Activated CD4-positive, alpha-beta T cell treated with anti-CD3 and anti-CD28 coated beads, Interleukin-2, amount 50 U/mL, for 4 hours (primary cell): Measurements from ENCODE around the gene SEC11A.
A peak's percentile ranks its signal among the peaks of the same experiment; 100 is the strongest.
"Not testable (repeated sequence)": the region's sequence is repeated elsewhere in the genome, so short reads cannot be mapped to it uniquely, and the experiment has no call there.

Experiments
- DNase-seq, 2 experiments: peaks; one replicate each; pipeline ENCODE4 v3.0.0-alpha.2; 2020

The SEC11A gene

DNA sequence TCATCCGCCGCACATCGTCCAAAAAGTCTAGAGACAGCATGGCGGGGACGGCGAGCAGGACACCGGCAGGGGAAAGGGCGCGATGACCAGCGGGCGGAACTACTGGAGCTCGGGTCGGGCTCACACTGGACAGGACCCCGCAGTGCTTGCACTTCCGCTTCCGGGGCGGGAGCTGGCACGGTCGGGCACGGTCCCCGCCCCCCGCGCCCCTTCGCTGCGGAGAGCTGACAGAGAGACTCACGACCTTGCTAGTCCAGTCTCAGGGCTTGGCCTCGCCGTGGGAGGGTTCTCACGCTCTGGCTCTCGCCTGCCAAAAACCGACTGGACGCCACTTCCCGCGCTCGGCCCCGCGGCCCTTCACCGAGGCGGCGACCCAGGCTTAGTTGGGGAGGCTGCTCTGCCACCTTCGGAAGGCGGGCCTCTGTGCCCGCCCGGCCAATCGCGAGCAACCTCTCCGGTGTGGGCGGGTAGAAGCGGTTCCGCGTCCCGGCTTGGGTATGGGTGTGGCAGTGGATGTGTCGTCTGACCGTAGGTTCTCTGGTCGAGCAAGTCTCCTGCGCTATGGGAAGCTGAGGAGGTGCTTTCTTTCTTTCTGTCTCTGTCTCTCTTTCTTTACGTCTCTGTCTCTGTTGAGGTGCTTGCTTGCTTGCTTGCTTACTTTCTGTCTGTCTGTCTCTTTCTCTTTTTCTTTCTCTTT, at the start of gene SEC11A:
Gene SEC11A, minus strand, starts transcription at position 104 of the 697 bp plus-strand sequence. Its CDS starts 64 bp downstream, at position 40.
- DNase-seq: peak; percentile 82 to 84

DNA sequence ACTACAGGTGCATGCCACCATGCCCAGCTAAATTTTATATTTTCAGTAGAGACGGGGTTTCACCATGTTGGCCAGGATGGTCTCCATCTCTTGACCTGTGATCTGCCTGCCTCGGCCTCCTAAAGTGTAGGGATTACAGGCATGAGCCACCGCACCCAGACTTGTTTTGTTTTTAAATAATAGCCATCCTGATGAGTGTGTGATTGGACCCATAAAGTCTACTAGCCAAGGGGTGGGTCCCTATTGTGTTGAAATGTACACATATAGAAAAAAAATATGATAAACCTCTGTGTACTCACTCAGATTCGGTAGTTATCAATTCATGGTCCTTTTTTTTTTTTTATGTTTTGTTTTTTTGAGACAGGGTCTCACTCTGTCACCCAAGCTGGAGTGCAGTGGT, 49.7 kb upstream of the SEC11A start:
- DNase-seq: no peak

DNA sequence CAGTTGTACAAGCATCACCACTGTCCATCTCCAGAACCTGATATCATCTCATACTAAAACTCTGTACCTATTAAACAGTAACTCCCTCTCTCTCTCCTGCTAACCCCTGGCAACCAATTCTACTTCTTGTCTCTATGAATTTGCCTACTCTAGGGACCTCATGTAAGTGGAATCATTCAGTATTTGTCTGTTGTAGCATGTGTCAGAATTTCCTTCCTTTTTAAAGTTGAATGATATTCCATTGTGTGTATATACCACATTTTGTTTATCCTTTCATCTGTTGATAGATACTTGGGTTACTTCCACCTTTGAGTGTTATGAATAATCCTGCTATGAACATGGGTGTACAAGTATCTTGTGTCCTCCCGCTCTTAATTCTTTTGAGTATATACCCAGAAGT, 49.0 kb upstream of the SEC11A start:
- DNase-seq: no peak

DNA sequence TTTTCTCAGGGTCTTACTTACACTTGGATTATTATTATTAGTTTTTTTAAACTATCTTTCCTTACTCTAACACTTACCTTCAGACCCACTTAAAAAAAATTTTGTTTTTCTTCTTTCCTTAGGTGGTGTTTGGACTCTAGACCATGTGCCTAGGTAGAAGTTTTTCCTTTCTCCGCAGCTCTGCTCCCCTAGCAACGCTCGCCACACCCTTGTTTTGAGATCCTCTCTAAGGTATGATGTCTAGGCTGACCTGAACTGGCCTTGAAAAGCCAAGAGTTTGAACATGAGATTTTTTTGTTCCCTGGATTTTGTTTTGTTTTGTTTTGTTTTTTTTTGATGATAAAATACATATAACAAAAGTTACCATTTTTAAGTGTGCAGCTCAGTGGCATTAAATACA, 48.6 kb upstream of the SEC11A start:
- DNase-seq: no peak

DNA sequence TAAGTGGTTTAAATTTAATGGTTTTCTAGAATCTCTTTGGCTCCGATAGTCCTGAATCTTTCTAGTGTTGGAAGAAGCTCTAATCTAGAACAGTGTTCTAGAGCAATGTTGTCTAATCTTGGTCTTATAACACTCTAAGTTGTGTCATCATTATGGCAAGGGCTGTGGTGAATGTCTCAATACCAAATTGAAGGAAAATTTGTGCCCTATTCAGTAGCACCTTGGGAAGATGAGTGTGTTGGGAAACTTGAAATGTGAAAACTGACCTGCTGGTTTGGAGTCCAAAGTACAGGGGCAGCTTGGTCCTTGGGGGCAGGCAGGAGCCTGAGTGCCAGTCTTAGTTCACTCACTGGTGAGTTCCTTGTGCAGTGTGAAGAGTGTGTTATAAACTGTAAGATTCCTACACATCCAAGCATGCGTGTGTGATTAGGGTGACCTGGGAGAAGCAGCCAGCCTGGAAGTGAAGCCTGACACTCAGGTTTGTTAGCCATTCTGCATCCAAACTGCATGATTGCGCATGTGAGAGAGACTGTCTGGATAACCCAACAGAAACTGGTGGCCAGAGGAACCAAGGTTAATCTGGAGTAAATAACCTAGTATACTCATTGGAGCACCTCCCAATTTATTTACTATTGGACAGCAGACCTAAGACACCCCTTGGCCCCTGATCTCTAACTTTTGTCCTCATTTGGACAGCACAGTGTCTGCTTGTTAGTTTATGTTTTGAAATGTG, 47.1 kb upstream of the SEC11A start:
- no peak for DNase-seq

DNA sequence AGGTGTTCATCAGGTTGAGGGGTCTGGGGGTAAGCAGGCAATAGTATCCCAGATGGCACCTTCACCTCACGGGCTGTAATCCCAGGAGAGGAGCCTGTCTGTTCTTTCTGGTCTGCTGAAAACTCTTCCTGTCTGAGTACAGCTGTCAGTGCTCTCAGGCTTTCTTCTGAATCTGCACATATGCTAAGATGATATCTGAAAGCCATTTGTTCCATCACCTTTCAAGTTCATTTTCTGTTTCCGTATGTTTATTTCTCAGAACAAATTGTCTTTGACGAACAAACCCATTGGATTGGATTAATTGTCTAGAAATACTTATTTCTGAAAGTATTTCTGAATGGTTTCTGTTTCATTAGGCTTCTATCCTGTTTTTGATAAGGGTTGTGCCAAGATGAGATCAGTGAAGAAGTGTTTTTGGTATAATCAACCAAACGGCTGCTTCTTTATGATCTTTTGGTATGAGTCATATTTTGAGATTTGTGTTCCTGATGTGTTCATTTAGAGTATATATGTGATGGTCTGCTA, 45.7 kb upstream of the SEC11A start:
- DNase-seq: no peak

DNA sequence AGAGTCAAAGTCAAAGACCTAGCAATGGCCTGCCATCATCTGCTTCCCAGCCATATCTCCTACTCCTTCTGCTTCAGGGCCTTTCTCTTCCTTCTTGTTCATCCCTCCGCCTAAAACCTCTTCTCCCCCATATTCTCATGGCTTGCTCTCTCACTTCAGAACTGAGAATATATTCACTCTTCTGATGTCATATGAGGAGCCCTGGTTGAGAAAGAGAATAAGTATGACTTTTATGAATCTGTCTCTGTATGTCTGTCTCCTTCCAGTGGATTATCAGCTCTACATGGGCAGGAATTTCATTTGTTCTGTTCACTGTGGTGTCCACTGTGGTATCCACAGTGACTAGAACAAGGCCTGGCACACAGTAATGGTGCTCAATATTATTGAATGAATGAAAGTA, 44.3 kb upstream of the SEC11A start:
- no peak for DNase-seq

DNA sequence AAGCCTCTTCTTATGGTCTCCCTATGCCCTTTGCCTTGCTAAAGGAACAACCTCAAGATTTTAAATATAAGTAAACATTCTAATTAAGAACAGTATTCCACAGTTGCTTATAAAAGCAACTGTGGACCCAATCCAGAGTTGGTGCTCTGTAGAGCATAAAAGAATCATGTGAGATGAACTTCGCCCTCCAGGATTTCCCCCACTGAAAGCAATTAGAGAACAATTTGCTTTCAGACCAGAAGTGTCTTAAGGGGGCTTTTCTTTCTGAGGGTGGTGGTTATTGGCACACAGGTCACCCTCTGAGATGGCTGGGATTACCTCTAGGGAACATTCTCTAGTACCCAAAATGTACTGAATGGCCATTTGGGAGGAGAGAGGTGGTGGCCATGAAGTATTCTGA, 43.1 kb upstream of the SEC11A start:
- DNase-seq: no peak

DNA sequence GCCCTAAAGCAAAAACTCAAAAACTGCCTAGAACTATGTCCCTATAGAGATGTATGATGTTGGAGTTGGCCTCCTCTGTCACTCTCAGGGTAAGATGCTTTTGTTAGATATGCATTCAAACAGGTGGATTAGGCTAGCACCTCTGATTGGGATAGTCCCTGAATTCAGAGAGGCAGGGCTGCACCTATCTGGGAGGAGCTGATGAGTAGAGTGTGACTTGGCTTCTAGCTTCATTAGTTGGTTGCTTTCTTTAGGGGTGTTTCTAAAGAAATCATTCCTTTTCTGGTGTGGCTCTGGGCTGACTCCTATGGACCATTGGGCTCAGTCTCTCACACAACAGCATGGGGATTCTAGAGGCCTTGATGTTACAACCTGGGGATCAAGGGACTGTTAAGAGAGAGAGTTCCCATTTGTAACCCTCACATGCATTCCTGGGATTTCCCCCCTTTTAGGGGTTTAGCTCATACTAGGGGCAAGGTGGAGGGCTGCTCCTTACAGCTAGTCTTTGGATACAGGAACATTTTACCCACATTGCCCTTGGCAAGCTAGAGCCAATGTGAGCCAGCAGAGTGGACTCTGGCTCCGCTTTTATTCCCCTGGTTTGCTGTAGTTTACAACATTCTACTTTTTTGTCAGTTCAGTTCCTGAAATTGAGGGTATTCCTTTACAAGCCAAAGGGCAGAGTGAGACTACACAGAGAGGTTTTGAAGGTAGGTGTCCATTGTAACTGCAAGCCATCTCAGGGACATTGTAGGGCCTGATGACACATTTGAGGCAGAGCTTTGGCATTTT, 40.0 kb upstream of the SEC11A start:
- no peak for DNase-seq

DNA sequence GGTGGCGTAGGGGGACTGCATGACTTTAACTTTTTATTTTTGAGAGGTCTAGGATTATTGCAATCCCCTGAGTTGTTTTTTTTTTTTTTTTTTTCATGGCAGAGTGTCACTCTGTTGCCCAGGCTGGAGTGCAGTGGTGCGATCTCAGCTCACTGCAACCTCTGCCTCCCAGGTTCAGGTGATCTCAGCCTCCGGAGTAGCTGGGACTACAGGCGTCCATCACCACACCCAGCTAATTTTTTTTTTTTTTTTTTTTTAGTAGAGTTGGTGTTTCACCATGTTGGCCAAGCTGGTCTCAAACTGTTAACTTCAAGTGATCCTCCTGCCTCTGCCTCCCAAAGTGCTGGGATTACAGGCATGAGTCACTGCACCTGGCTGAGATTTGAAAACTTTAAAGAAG, 39.0 kb upstream of the SEC11A start:
- not testable (repeated sequence) for DNase-seq

DNA sequence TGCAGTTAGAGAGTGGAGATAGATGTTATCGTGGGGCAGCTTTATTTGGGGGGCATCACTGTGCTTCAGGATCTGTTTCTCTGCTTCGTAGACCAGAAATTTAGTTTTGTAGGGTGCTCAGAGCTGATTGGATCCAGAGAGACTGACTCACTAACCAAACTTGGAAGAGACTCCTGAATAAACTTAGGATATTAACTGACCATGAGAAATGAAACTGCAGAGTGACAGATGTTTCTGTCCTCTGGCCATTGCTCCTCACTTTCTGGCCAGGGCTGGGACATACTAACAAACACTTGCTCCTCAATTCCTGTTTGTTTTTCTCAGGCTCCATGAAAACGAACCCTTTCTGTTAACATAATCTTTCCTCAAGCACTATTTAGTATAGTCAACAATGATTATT, 36.8 kb upstream of the SEC11A start:
- no peak for DNase-seq

DNA sequence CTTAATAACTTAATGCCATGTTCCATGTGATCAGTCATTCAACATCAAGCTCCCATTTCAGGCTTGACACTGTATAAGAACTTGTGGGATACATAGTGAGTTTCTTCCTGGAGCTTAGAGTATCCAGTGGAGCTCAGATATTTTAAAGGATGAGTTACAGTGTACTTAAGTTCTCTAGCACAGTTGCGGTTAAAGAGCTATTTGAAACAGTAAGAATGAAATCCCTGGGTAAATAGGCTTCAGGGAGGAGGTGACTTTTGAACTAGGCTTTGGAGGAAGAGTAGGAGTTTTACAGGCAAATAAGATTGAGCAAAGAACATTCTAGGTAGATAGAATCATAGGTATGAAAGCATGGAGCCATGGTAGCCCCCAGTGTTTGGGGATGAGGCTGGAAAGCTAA, 36.3 kb upstream of the SEC11A start:
- no peak for DNase-seq

DNA sequence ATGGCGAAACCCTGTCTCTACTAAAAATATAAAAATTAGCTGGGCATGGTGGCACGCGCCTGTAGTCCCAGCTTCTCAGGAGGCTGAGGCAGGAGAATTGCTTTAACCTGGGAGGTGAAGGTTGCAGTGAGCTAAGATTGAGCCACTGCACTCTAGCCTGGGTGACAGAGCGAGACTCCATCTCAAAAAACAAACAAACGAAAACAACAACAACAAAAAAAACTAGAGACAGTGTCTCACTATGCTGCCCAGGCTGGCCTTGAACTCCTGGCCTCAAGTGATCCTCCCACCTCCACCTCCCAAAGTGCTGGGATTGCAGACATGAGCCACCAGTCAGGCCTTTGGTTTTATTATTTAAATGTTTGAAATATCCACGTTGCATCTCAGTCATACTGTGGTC, 35.8 kb upstream of the SEC11A start:
- DNase-seq: not testable (repeated sequence)

DNA sequence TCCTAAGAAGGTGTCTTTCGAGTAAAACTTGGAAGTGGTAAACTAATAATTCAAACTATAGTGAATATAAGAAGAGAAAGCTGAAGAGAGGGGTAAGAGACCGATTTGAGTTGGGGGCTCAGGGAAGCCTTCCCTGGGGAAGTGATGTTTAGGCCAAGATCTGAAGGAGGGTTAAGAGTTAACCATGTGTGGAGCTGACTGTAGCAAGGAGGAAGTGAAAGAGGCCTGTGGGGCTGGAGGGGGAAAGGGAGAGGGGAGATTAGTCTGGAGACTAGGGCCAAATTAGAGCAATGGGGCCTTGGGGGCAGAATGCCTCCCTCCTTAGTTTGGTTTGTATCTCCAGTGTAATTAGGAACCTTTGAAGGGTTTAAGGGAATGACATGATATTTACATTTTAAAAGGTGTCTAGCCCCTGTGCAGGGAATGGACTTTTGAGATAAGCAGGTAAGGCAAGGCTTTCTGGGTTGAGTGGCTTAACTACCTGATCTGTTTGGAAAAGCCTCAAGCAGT, 34.7 kb upstream of the SEC11A start:
- DNase-seq: no peak

DNA sequence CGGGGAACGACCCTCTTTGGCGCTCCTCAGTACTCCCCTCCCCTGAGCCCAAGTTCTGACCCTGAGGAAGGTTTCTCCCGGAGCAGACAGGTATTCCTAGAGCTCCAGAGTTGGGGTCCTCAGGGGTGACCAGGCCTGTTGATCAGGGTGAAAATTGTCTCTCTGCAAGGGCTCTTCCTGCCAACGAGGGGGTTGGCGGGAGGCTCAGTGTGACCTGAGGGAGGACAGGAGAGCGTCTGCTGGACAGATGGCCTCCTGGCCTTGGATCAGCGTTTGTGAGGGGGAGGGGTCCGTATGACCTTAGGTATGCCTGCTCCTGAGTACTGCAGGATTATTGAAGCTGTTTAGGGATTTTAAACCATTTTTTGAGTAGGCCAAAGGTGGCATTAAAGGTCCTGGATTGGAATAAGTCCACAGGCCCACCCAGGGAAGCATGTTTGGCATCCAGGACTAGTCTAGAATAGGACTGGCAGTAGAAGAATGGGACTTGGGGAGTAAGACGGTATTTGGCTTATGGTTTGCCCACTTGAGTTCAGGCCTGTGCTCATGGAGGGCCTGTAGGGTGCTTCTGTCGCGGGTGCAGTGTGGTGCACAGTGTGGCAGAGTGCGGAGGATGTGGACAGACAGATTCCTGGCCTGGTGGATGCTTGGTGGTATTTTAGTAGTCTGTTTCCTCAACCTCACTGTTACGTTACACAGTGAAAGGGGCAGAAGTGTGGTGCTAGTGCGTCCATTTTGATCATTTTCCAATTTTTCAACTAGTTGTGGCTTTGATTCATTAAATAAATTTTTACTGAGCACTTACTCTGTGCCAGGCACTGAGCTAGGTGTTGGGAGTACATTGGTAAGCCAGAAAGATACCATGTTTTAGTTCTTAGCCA, 33.4 kb upstream of the SEC11A start:
- DNase-seq: peak; percentile 31 to 34

DNA sequence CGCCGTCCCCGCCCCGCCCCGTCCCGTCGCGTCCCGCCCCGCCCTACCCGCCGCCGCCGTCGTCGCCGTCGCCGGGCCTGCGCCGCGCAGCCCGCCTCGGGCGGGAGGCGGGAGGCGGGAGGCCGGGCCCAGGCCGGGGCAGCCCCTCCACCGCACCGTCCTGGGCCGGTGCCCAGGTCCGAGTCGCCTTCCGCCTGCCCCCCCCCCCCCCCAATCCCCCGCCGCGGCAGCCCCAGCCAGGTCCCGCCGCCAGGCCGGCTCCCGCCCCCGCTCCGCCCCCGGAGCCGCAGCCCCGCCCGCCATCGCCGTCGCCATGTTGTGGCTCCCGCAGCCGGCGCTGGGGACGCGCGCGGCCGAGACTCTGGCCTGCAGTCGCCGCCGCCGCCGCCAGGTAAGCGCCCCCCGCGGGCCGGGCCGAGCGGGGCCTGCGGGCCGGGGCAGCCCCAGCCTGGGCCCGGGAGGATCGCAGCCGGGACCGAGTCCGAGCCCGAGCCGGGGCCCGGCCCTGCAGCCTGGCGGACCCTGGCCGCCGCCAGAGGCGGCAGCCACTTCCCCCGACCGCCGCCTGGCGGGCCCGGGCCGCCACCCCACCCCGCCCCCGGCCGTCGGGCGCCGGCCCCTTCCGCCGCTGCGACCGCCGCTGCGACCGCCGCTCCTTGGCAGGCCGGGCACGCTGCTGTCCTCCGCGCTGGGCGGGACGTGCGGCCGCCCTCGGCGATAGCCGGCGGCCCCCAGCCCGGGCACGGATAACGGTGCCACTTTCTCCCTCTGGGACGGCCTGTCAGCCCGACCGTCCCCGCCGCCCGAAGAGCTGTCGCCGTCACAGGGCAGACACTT, 32.6 kb upstream of the SEC11A start, which contains the start of gene ZNF592:
Gene ZNF592, plus strand, starts transcription at position 319 of the 837 bp plus-strand sequence. CDS start 34,084 bp downstream, outside the sequence.
- DNase-seq: peak; percentile 73 to 78

DNA sequence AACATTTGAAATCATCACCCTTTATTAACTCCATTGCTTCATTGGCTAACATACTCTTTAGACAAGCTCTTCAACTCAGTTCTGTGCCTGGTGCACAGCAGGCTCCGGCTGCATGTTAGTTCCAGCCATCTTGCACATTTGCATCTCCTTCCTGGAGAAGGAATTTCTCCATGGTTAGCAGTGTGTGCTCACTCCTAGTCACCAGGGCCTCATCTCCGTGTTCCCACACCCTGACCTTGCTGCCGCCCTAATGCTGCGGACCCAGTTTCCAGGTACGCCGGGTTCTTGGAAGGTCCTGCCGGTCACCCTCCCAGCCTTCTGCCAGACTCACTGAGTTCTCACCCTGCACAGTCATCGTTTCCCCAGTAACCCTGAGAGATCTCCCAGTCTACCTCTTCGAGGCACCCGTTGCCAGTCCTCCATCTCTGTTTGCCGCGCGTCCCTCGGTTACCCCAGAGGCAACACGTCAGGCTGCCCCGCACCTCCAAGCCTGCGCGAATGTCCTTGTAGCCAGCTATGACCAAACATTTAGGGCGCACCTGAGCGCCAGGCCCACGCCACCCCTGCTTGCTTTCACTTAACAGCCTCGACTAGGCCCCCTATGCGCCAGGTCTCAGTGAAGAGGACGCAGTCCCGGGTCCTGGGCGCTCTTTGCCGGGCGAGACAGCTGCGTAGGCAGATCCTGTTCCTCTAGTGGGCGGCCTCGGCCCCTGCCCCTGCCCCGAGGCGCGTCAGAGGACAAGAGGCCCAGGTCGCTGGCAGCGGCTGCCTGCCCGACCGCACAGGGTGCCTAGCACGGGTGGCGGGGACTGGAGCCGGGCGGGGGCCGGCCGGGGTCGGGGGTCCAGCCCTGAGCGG, 31.7 kb upstream of the SEC11A start:
- peak; percentile 57 for DNase-seq

DNA sequence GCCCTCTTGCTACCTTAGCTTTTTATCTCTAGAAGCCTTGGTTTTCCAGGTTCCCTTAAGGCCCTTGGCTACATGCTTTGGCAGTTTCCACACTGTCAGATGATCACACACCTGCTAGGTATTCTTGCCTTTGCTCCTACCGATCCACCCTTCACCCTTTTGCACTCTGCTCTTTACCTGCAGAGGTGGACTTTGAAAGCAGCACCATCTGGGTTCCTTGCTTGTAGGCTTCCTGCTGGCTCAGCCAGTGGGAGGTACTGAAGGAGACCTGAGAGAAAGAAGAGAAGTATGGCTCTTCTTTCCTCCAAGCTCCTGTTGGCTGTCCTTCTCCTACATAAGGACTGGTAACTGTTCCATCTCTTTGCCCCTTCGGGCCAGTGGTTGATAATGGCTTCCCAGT, 25.2 kb upstream of the SEC11A start:
- no peak for DNase-seq

DNA sequence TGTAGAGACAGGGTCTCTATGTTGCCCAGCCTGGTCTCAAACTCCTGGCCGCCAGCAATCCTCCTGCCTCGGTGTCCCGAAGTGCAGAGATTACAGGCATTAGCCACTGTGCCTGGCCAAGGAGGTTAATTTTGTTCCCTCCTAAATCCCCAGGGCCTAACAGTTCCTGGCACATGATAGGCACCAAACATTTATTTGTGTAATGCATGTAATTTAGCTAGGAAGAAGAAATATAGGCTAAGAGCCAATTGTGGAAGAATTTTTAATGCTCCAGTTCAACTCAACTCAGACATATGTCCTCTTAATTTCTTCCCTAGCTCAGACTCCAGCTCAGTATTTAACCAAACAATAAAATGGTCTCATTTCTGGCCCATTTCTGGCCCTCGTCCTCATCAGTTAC, 24.8 kb upstream of the SEC11A start:
- DNase-seq: no peak

DNA sequence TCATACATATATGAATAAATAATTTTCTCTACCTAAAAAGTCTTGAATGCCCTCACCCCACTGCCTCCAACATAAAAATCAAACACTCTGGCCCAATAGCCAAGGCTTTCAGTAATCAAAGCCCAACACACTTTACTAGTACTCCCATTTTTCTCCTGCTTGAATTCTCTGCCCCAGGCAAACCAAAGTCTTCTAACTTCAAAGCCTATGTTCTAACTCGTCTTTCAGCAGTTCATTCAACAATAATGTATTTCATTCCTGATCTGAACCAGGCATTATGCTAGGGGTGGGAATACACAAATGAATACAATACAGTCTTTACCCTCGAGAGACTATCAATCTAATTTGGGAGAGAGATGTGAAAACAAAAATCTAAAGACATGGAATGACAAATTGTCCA, 21.1 kb upstream of the SEC11A start:
- no peak for DNase-seq
